Fibroblast of gingiva (primary cell): ENCODE results near the gene EIF3K.
A peak's percentile ranks its signal among the peaks of the same experiment; 100 is the strongest.

ENCODE experiments used
- DNase-seq: peaks from one replicate; pipeline ENCODE4 v3.0.0-alpha.2; 2011; ENCODE audit warnings: low read depth

The EIF3K gene

DNA sequence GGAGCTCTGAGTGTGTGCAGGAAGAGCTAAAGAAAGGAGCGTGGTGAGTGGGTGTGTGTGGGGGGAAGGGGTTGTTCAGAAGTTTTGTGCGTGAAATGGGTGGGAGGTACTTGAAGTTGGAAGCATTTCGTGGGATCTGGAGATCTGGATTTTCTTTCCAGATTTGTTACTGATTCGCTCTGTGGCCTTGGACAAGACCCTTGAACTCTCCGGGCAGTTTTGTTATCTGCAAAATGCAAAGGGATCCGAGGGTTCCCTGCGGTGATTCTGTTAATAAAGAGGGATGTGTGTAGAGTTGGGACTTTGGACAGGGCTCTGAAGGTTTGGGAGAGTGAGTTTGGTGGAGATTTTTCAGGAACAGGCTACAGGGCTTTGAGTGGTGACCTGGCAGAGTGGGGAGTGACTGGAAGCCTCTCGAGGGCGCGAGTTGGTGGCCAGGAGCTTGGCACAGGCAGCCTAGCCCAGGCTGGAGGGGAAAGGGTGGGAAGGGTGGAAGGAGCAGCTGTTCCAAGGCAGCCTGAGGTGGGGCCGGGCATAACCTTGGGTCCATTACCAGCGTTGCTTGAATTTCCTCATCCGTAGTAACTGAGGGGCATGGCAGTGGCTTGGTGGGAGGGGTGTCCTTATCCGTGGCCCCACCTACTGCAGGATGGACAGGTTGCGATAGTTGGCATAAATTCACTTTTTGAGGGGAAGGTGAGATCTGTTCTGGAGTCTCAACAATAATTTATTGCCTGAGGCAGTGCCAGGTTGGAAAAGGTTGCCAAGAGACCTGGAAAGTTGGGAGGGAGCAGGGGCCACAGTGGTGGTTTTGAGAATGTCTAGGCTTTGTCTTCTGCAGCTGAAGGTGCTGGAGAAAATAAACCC, 30.6 kb downstream of the EIF3K start:
- DNase-seq = no peak

DNA sequence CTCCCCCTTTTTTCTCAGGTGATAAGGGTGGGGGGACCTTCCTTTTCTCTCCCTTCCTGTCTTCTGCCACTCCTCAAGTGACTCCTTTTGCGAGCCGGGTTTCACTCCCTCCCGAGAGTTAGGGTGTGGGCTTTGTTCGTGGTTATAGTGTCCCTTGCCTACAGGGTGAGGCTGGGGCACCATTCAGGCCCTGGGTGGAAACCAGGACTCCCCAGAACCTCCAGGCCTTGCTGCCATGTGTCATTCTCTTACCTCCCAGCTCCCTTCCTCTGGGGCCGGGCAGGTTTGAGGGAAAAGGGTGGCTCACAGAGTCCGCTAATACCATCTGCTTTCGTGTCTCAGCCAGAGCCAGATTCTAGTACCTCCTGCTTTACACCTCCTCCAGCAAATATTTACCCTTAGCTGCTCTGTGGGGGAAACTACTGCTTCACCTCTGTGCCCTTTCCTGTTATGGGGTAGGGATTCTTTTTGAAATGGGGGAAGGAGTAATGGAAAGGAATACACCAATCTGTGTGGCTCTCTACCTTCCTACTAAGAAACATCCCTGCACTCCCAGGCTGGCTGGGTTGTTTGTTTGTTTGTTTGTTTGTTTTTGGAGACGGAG, 31.3 kb downstream of the EIF3K start:
- DNase-seq = no peak

DNA sequence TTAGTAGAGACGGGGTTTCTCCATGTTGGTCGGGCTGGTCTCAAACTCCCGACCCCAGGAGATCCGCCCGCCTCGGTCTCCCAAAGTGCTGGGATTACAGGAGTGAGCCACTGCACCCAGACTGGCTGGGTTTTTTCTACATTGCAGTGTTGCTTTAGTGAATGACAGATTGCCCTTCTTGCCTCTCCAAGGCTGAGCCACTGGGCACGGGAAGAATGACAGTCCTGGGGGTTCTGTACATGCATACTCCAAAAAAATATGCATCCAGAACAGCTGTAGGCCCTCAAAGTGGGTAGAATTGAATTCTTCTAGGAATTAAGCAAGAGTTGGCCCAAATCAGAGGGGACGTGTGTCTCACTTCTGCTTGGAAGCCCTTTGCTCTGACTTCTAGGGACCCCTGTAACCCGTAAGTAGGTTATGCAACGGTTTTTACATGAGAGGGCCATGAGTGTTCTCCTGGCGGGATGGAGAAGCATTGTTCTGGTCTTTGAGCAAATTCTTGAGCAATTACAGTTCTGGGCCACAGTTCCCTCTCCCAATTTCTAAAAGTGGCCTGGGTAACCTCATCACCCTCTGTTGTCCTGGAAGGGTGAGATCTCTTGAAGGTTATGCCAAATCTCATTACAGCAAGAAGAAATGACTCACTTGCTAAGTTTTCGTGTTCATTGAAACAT, 32.1 kb downstream of the EIF3K start:
- DNase-seq = peak; percentile 94

DNA sequence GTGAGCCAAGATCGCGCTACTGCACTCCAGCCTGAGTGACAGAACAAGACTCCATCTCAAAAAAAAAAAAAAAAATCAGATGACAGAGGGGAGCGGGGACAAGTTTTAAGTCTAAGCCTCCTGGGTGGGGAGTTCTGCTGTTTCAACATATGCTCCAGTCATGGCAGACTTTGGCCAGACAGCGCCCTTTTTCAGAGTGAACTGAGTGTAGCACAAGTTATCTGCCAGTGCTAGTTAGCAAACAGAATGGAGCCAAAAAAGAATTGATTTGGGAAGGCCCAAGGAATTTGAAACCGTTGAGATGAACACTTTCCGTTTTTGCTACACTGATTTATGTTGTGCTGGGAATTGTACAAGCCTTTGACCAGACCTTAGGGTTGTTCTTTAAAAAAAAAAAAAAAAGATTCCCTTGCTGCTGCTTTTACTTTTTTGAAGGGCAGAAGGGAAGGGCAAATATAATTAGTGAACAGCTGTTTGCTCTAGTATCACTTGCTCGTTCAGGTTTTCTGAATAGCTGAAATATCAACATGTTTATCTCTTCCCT, 34.1 kb downstream of the EIF3K start:
- DNase-seq = peak; percentile 63

DNA sequence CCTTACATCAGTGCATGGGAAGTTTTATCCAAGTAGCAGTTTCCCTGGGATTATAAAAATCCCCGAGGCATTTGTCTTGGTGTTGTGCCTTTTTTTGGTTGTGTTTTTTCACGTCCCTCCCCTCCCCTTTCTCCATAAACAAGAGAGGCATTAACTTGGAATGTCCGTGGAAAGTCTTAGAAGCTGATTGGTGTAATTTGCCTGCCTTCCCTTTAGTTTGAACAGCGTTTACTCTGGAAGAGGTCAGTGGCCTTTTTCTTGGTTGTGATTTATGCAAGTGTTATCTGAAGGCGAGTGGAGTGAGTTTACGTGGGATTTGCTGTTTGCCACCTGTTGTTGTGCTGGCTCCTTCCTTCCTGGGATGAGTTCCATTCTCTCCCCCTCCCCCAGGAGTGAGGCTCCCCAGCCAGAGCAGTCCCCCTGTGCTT, 35.7 kb downstream of the EIF3K start:
- DNase-seq = no peak

DNA sequence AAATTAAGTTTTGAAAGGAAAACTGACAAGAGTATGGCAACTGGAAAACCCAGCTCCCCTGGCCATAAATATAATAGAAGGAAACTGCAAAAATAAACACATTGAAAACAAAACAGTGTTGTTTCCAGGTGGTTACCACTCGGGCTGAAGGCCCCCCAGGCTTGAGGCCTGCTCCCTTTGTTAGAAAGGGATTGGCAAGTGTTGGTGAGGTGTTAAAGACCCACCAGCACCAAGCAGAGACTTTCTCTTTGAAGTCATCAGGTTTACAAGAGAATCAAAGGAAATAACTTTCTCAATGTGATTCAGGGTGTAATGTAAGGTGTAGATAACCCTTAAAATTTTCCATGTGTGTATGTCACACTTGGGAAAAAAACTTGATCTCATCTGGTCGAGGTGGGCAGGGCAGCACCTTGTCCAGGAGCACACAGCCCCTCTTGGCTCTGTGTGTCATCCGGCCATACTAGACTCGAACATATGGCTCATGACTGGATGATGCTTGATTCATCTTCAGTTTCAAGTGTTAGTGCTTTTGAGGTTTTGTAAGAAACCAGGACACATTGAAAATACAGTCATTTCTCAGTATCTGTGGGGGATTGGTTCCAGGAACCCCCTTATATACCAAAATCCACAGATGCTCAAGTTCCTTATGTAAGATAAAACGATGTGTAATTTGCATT, 36.3 kb downstream of the EIF3K start:
- no peak for DNase-seq

DNA sequence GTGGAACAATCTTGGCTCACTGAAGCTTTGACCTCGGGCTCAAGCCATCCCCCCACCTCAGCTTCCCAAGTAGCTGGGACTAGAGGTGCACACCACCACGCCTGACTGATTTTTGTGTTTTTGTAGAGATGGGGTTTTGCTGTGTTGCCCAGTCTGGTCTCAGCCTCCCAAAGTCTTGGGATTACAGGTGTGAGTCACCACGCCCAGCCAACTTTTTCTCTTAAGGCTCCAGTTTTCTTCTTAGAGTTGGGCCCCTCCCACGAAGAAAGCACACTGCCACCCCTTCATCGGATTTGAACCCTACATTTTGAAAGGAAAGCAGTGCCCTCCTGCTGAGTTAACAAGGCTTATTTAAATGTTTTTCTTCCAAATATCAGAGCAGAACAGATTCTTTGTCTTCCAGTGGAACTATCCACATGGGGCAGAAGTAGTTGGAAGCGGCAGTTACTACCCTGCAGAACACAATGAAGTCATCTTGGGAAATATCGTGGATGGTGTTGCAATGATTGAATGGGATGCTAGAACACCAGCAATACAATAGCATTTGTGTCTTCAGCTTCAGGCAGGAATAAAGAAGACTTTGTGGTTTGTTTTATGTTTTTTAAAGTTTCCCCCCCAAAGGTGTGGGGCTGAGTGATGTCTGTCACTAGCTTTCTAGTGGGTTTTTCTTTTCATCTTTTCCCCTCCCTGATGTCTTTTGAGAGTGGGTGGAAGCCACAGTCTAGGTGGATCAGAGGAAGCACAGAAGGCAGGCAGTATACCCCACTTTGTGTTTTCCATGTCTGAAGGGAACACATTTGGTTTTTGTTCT, 37.4 kb downstream of the EIF3K start:
- peak; percentile 75 for DNase-seq

DNA sequence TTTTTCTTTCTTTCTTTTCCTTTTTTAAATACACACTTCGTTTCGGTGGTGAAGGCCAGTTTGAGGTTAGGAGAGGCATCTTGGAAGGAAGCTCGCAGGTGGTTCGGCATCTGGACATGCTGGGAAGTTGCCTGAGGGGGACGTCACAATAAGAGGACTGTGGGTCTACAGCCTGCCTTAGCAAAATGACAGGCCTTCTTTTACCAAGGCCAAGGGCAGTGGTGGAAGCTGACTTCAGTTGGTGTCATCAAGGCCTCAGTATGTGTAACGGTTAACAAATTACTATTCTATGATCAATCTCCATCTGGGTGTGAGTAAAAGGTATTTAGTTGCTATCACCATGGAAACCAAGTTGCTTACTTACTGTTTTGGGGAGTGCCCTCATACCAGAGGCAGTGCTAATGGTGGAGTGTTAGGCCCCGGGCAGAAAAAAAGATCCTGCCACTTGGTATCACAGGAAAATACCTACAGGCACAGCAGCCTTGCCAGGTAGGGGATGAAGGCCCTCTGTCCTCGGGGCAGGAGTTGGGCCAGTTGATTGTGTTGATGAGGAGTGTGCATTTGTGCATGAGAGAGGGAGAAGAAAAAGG, 38.7 kb downstream of the EIF3K start:
- DNase-seq = peak; percentile 72

DNA sequence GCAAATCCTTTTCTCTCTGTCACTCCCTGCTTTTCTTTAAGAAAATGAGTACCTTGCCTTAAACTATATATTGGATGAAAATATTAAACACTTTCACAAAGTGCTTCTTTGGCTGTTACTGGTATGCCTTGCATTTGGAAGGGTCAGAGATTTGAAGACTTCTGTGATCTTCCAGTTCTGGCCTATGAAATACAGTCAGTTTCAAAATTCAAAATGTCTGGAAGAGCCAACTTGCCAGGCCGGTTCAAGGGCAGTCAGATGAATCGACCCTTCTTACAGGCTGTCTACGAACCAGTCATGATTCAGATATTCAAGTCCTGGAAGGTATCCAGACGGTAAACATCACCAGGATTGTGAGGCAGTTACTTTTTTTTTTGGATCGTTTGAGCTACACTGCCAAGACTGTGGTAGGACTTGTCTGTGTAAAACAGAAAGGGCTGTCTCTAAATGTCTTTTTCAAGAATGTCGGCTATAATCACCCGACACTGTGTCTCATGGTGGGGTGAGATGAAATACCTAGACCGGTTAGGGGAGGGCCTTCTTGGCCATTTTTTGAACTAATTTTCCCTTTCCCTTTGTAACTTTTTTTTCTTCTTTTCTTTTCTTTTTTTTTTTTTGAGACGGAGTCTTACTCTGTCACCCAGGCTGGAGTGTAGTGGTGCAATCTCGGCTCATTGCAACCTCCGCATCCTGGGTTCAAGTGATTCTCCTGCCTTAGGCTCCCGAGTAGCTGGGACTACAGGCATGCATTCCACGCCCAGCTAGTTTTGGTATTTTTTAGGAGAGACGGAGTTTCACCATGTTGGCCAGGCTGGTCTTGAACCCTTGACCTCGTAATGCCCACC, 39.7 kb downstream of the EIF3K start:
- peak; percentile 99 for DNase-seq

DNA sequence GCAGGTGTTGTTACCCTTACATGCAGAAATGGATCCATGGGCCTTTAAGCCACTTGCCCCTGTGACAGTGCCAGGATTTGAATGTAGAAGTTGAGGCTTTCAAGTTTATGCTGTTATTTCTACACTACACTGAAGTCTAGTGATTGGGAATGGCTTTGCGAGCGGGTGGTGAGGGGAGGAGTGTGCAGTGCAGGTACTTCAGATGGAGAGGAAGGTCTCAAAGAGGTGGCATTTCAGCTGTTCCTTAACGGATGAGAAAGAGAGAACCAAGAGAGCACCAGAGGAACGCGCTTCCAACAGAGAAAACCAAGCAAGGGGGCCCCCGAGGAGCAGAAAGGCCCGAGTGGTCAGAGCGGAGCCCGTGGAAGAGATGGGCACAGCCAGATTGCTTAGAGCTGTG, 41.7 kb downstream of the EIF3K start:
- no peak for DNase-seq

DNA sequence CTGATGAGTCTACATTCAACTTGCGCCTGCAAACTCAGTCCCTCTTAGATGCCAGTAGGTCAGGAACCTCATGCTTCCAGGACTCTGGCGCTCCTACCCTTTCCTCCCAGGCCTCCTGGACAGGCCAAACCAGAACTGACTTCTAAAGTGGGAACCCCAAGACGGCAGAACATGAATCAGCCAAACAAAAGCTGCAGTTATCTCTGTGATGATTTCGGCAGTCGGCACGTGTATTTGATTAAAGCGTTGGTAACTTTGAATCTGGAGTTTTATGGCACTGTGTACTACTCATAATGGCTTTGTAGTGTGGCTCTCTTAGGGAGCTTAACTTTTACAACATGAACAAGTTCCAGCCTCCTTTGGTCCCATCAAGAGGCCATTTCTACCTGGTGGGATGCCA, 42.1 kb downstream of the EIF3K start:
- DNase-seq = peak; percentile 46

DNA sequence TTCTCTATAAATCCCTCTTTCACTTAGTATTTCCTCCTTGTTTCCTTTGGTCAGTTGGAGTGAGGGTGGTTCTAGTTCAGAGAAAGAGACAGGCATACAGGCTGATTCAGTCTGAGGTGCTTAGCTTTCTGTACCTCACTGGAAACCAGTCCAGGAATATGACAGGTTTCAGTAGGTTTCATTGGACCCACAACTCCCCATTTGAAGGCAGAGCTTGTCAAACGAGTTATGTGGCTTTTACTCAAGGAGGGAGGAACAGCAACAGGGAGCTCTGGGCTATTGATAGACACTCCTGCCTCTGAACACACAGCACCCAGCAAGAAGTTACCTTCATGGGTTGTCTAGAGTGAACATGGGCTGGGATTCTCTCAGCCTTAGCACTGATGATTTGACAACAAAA, 43.0 kb downstream of the EIF3K start:
- no peak for DNase-seq

DNA sequence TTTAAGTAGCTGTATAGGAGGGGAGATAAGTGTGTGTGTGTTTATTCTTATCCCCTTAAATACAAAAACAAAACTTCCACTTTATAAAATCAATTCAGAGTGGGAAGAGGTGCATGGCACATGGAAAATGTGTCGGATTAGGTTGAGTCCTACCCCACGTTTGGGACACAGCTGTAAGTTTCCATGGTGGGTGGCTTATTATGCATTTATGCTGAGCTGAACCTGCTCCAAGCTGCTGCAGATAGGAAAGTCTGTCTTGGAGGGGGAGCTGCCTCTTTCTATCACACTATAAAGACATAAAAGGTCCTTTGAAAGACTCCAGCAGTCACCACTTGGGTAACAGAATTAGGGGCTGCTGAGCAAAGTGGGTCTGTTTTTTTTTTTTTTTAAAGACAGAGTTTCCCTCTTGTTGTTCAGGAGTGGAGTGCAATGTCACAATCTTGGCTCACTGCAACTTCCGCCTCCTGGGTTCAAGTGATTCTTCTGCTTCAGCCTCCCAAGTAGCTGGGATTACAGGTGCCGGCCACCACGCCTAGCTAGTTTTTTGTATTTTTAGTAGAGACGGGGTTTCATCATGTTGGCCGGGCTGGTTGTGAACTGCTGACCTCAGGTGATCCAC, 43.7 kb downstream of the EIF3K start:
- DNase-seq = no peak

DNA sequence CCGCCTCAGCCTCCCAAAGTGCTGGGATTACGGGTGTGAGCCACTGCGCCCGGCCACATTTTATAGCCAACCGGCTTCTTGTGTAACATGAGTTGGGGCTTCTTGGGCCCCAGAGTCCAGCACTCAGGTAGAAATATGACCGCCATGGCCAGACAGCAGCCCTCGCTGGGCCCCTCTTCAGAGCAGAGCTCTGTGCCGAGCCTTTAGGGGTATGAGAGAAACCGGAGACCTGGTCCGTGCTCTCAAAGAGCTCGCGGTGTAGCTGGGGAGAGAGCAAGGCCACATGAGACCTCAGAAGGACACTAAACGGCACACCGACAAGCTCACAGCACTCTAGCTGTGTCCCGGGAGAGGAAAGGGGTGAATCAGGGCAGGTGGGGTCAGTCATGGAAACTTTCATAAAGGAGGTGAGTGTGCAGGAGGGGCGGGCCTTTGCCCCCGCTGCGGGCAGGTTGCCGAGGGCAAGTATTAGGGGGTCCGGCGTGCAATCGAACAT, 44.2 kb downstream of the EIF3K start:
- no peak for DNase-seq

DNA sequence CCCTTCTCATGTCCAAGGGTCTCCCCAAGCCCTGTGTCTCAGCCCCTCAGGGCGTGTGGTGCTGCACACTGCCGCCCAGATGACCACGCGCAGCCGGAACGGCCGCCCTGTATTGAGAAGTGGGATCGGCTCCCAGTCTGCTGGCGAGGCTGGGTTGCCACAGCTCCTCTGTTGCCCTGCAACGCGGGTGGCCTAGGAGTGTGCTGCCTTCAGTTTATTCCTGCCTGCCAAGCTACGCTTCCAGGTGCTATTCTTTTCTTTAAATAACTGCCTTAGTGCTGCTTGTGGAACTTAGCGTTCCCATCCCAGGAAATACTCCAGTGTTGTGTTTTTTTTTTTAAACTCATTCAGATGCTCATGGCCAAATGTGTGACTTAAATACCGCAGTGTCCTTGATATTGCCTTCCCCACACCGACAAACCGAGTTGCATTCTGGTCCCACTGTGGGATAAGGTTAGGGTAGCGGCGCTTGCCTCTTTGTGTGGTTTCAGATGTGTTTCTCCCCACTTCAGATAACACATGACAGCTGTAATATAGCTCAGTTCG, 45.0 kb downstream of the EIF3K start:
- DNase-seq = no peak

DNA sequence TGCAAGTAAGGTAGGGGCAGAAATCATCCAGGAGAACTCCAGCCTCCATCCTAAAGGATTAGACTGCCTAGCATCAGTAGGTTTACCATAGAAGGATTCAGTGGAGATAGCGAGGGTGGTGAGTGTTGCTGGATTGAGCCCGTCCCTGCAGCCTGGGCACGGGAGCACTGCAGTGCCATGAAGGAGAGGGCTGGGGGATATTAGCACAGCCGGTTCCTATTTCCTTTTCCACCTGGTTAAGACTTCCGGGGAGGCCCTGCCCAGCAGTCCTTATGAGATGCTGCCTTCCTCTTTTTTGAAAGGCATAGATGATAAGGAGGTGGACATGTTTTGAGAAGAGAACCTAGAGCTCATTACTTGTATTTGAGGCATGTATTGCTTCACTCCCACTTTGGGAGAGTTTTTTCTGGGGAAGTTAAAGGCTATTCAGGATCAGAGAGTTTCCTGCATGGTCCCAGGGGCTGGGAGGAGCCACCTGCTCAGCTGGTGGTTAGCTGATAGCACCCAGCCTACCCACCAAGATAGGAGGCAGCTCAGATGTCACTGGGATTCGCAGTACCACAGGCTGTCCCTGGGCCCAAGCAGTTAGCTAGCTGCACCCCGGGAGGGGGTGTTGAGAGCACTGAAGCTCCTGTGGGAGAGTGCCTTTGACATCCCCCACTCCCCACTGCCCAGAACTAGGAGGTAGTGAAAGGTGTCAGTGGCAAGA, 45.7 kb downstream of the EIF3K start:
- DNase-seq = no peak

DNA sequence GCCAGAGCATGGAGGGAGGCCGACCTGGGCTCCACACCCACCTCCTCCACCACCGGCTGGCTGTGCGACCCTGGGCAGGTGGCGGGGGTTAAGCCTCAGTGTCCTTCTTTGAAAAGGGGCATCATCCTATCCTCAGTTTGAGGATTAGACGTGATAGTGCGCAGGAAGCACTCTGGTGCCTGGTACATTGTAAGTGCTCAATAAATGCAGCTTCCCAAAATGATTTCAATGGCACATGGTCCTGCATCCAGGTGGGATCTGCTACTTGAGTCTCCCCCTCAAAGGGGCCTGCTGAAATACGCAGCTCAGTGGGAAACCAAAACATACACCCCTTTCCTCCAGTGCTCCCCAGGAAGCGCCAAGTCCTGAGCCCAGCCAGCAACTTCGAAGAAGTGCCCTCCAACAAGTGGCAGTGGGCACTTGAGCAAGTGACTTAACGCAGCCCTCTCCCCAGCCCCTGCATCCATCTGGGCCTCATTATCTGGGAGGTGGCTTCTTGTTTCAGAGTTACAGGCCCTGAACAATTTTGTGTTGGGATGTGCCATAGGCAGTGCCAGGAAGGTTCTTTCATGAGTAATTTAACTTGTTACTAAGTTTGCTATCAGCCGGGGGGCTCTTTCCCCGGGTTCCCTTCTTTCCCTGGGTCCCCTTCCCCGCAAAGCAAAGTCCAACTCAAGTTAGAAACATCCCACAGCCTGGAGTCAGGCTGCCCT, 46.4 kb downstream of the EIF3K start:
- DNase-seq = no peak
